DND-41 (cell line): ENCODE data around the gene AACS.
"Not testable (repeated sequence)": the region's sequence is repeated elsewhere in the genome, so short reads cannot be mapped to it uniquely, and the experiment has no call there.

Source experiments
- ATAC-seq: fragments of 200-7000 bp; cut with Tn5 transposase; 3 replicates; pipeline ENCODE4 v1.9.1; 2021; ENCODE audit warnings: low read depth; ENCODE audit not compliant: insufficient read depth
- DNase-seq: peaks from one replicate; pipeline ENCODE4 v3.0.0-alpha.2; 2020
- H2AFZ ChIP-seq: 2 replicates; pipeline ENCODE4 v1.6.0; 2012; ENCODE audit warnings: low read depth, low read length
- H3K27ac ChIP-seq: 2 replicates; pipeline ENCODE4 v1.5.1; 2012; ENCODE audit warnings: low read length, inconsistent platforms
- H3K27me3 ChIP-seq: fragments of 200-600 bp; sonication (generic); 2 replicates; pipeline ENCODE4 v1.6.0; 2012; ENCODE audit warnings: low read length, mild to moderate bottlenecking, inconsistent platforms; ENCODE audit not compliant: insufficient read depth, poor library complexity
- H3K36me3 ChIP-seq: 2 replicates; pipeline ENCODE4 v1.5.1; 2012; ENCODE audit warnings: low read length, inconsistent platforms; ENCODE audit not compliant: insufficient read depth
- H3K4me1 ChIP-seq: 2 replicates; pipeline ENCODE4 v1.5.1; 2012; ENCODE audit warnings: mild to moderate bottlenecking, low read length; ENCODE audit not compliant: insufficient read depth
- H3K4me2 ChIP-seq: 2 replicates; pipeline ENCODE4 v1.6.0; 2012; ENCODE audit warnings: mild to moderate bottlenecking, moderate library complexity, low read length, inconsistent platforms; ENCODE audit not compliant: insufficient read depth
- H3K4me3 ChIP-seq, 2 experiments: fragments of 200-600 bp in 1 of 2; shearing (Covaris generic) in 1 of 2; 2 replicates each; pipeline ENCODE4 v1.5.1; 2012 to 2016; ENCODE audit warnings: inconsistent platforms in 2 of 2, low read length in 2 of 2, mild to moderate bottlenecking in 2 of 2, low read depth in 1 of 2, moderate library complexity in 1 of 2
- H3K79me2 ChIP-seq: 2 replicates; pipeline ENCODE4 v1.6.0; 2012; ENCODE audit warnings: low read length, inconsistent platforms; ENCODE audit not compliant: insufficient read depth
- H3K9ac ChIP-seq: 2 replicates; pipeline ENCODE4 v1.6.0; 2012; ENCODE audit warnings: low read depth, mild to moderate bottlenecking, inconsistent platforms, low read length, moderate library complexity
- H3K9me3 ChIP-seq: 2 replicates; pipeline ENCODE4 v1.5.1; 2012; ENCODE audit warnings: low read length, moderate library complexity, mild to moderate bottlenecking, inconsistent platforms; ENCODE audit not compliant: insufficient read depth, severe bottlenecking
- H4K20me1 ChIP-seq: 2 replicates; pipeline ENCODE4 v1.6.0; 2012; ENCODE audit warnings: low read length; ENCODE audit not compliant: insufficient read depth
- EZH2 ChIP-seq: IDR thresholded peaks from 3 replicates; pipeline ENCODE4 v1.6.1; 2012; ENCODE audit warnings: borderline replicate concordance, low read depth, mild to moderate bottlenecking, moderate library complexity, low read length, inconsistent platforms; ENCODE audit not compliant: severe bottlenecking
- TF ChIP-seq, protein P1 (sequence below): IDR thresholded peaks from 2 replicates; pipeline ENCODE4 v1.5.1; 2012; ENCODE audit warnings: borderline replicate concordance, low read length, moderate library complexity, mild to moderate bottlenecking; ENCODE audit not compliant: poor library complexity, severe bottlenecking; ENCODE audit errors: extremely low read depth

AACS gene

DNA sequence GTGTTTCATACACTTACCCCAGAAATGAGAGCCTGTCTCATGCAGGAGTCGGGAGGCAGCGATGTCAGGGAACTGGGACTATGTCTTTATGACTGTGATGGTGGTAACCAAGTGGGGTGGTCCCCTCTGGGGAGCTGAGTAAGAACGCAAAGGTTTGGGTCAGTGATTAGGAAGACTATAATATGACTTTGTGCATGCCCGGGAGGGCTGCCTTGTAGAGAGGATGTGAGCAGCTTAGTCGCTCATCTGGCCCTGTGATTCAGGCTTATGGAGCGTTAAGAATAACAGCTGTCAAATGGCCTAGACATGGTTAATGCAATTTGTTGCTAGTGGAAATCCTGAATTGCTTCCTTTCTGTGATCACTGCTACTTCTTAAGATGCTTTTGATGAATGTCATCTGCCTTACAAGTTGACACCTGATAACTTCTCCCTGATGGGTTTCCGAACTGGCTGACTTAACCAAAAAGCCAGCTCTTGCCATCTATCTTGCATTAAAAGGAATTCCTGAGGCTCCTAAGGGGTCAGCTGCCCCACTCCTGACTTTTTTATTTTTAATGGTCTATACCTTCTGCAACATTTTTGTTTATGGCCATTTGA is 35.4 kb upstream of the AACS start:
- Histone ChIP-seq H3K4me1 (no peaks in the 10 kb centered on the region), H4K20me1 (peaks cover 6% of the 10 kb centered on the region; the same call in 1 of the 2 replicates), H3K36me3 (peaks cover 56% of the 10 kb centered on the region), H3K9me3 (no peaks in the 10 kb centered on the region), H3K9ac (no peak overlapping the region), H3K4me2 (no peak overlapping the region), H2AFZ (no peak overlapping the region), H3K4me3 (no peak overlapping the region), H3K79me2 (no peaks in the 10 kb centered on the region), H3K27ac (no peak overlapping the region), H3K27me3 (no peaks in the 10 kb centered on the region)
- TF ChIP-seq, protein P1, sequence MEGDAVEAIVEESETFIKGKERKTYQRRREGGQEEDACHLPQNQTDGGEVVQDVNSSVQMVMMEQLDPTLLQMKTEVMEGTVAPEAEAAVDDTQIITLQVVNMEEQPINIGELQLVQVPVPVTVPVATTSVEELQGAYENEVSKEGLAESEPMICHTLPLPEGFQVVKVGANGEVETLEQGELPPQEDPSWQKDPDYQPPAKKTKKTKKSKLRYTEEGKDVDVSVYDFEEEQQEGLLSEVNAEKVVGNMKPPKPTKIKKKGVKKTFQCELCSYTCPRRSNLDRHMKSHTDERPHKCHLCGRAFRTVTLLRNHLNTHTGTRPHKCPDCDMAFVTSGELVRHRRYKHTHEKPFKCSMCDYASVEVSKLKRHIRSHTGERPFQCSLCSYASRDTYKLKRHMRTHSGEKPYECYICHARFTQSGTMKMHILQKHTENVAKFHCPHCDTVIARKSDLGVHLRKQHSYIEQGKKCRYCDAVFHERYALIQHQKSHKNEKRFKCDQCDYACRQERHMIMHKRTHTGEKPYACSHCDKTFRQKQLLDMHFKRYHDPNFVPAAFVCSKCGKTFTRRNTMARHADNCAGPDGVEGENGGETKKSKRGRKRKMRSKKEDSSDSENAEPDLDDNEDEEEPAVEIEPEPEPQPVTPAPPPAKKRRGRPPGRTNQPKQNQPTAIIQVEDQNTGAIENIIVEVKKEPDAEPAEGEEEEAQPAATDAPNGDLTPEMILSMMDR = no peak
- no peak for TF ChIP-seq EZH2
- DNase-seq (no peak), ATAC-seq (no peak)

GRCh38 chr12:125031471-125031870 is 33.8 kb upstream of the AACS start:
- H3K4me1 ChIP-seq, H2AFZ ChIP-seq, H3K27ac ChIP-seq, ATAC-seq, DNase-seq, H3K9me3 ChIP-seq, H3K79me2 ChIP-seq, H3K27me3 ChIP-seq, H3K9ac ChIP-seq, H3K4me2 ChIP-seq, H4K20me1 ChIP-seq, H3K4me3 ChIP-seq: not testable (repeated sequence)
- peaks cover 41% of the 10 kb centered on the region for H3K36me3 ChIP-seq

DNA sequence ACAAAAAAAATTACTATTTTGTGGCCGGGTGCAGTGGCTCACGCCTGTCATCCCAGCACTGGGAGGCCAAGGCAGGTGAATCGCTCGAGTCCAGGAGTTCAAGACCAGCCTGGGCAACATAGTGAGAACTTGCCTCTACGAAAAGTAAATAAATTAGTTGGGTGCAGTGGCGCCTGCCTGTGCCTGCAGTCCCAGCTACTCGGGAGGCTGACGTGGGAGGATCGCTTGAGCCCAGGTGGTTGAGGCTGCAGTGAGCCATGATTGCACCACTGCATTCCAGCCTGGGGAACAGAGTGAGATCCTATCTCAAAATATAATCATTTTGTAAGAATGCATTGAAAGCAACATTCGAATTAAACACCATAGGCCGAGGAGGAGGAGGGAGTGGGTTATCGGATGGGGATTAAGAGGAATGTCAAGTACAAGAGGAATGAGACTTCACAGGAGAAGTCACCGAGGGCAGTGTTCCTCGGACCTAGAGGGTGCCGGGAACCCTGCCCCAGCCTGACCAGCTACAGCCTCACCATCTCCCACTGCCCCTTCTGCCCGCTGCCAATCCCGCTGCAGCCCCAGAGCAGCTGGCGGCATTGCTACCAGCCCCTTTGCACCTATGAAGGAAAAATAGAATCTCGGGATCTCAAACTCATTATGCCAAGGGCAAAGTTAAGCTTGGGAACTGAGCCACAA is 32.6 kb upstream of the AACS start:
- TF ChIP-seq EZH2 = no peak
- TF ChIP-seq, protein P1 = no peak
- Histone ChIP-seq H2AFZ (no peak overlapping the region), H3K4me3 (no peak overlapping the region), H3K36me3 (peaks cover 35% of the 10 kb centered on the region), H3K4me2 (no peak overlapping the region), H4K20me1 (peaks cover 6% of the 10 kb centered on the region; the same call in 1 of the 2 replicates), H3K4me1 (no peaks in the 10 kb centered on the region), H3K27ac (no peak overlapping the region), H3K27me3 (no peaks in the 10 kb centered on the region), H3K9me3 (no peaks in the 10 kb centered on the region), H3K9ac (no peak overlapping the region), H3K79me2 (no peaks in the 10 kb centered on the region)
- ATAC-seq = no peak
- DNase-seq = no peak

GRCh38 chr12:125033288-125033687 is 31.9 kb upstream of the AACS start:
- Histone ChIP-seq H3K4me1 (no peaks in the 10 kb centered on the region), H3K36me3 (peaks cover 31% of the 10 kb centered on the region), H3K4me3 (no peak overlapping the region), H3K27ac (no peak overlapping the region), H3K79me2 (no peaks in the 10 kb centered on the region), H3K9ac (no peak overlapping the region), H3K27me3 (no peaks in the 10 kb centered on the region), H3K9me3 (no peaks in the 10 kb centered on the region), H2AFZ (no peak overlapping the region), H3K4me2 (no peak overlapping the region), H4K20me1 (peaks cover 6% of the 10 kb centered on the region; the same call in 1 of the 2 replicates)
- TF ChIP-seq, protein P1 = no peak
- TF ChIP-seq EZH2 = no peak
- DNase-seq = no peak
- no peak for ATAC-seq
